Measurements from ENCODE around the gene OR2M5. TPM values are rescaled to one million over a fixed set of nuclear protein-coding genes. Genes with fewer than 3 reads are reported as not detected.

The OR2M5 gene, protein sequence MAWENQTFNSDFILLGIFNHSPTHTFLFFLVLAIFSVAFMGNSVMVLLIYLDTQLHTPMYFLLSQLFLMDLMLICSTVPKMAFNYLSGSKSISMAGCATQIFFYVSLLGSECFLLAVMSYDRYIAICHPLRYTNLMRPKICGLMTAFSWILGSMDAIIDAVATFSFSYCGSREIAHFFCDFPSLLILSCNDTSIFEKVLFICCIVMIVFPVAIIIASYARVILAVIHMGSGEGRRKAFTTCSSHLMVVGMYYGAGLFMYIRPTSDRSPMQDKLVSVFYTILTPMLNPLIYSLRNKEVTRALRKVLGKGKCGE
- total RNA-seq, result not detected in 2 replicates

DNA sequence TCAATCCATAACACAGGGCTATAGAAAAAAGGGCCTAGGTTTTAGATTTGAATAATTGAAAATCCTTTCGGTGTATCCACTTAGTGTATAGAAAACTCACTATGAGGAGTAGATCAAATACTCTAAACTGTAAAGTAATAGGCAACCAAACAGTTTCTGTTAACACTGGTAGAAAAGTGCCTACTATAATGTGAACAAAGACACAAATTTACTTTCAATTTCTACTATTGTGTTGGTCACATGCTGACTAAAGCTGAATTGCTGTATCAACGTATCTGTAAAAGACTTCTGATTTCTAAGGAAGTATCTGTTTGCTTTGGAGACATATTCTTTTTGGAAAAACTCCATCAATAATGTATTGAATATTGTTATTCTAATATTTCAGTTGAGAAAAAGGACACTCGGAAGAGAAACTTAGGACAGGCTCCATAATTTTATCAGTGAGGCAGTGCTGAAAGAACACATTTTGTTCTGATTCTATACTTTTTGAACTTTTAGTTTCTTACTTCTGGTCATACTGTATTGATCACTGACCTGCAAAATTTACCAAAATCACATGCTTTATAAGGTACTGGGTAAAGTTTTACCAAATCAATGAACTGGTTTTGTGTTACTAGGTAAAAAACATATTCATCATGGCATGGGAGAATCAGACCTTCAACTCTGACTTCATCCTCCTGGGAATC lies at the start of gene OR2M5:
Gene OR2M5, plus strand, starts transcription at position 636 of the 686 bp plus-strand sequence. Its CDS starts 0 bp downstream, at position 636.

DNA sequence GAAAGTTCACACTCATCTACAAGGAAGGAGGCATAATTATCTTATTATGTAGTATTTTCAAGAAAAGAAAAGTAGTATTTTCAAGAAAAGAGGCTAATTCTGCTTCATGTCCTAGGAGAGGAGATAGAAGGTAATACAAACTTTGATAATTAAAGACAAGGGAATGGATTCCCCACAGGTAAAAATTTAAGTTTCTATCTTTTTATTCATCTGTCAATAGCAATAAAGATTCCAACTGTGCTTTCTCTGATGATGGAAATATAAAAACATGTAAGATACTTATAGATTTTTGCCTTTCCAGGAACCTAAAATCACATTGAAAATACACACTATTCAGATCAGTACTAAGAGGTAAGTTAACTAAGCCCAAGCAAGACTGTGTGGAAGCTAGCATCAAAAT lies 29.6 kb downstream of the OR2M5 start, which contains the start of gene OR2M2:
Gene OR2M2, plus strand, starts transcription at position 301 of the 400 bp plus-strand sequence. CDS start 5,165 bp downstream, outside the sequence.

Other genes with a start within 250 kb of the OR2M5 start
- not detected in 2 replicates for gene OR2W3, start 249.6 kb upstream of the OR2M5 start, total RNA-seq
- gene OR2T8, start 224.9 kb upstream of the OR2M5 start, total RNA-seq, result not detected in 2 replicates
- not detected in 2 replicates for gene OR2AJ1, start 220.3 kb upstream of the OR2M5 start, total RNA-seq
- not detected in 2 replicates for gene OR2L8, start 196.3 kb upstream of the OR2M5 start, total RNA-seq
- not detected in 2 replicates for gene OR2AK2, start 179.9 kb upstream of the OR2M5 start, total RNA-seq
- not detected in 2 replicates for gene OR2L5, start 131.5 kb upstream of the OR2M5 start, total RNA-seq
- not detected in 2 replicates for gene OR2L2, start 115.1 kb upstream of the OR2M5 start, total RNA-seq
- not detected in 2 replicates for gene OR2L3, start 98.3 kb upstream of the OR2M5 start, total RNA-seq
- not detected in 2 replicates for gene OR2L13, start 50.0 kb upstream of the OR2M5 start, total RNA-seq
- not detected in 2 replicates for gene OR2M2, start 29.7 kb downstream of the OR2M5 start, total RNA-seq
- gene OR2M3, start 52.1 kb downstream of the OR2M5 start, total RNA-seq, result not detected in 2 replicates
- gene OR2M4, start 86.3 kb downstream of the OR2M5 start, total RNA-seq, result not detected in 2 replicates
- gene OR2T33, start 132.8 kb downstream of the OR2M5 start, total RNA-seq, result not detected in 2 replicates
- not detected in 2 replicates for gene OR2T12, start 158.3 kb downstream of the OR2M5 start, total RNA-seq
- gene OR2M7, start 179.4 kb downstream of the OR2M5 start, total RNA-seq, result not detected in 2 replicates
- gene OR14C36, start 203.6 kb downstream of the OR2M5 start, total RNA-seq, result not detected in 2 replicates
- not detected in 2 replicates for gene OR2T4, start 216.5 kb downstream of the OR2M5 start, total RNA-seq
- gene OR2T6, start 230.6 kb downstream of the OR2M5 start, total RNA-seq, result not detected in 2 replicates

Data from smooth muscle cell of the pulmonary artery (primary cell).